HG03175 (cell line): ENCODE measurements around the gene RARG.
"Not testable (repeated sequence)": the region's sequence is repeated elsewhere in the genome, so short reads cannot be mapped to it uniquely, and the experiment has no call there.

Experiments
- ATAC-seq: cut with Tn5 transposase; IDR thresholded peaks from one replicate; pipeline ENCODE4 v1.9.1; 2021; ENCODE audit warnings: mild to moderate bottlenecking, moderate library complexity; ENCODE audit not compliant: unreplicated experiment

The RARG gene

GRCh38 chr12:53211476-53212381, 20.3 kb downstream of the RARG start:
- ATAC-seq: no peak

- no peak for ATAC-seq
Measured at GRCh38 chr12:53210843-53211242, 21.2 kb downstream of the RARG start.

- no peak for ATAC-seq
Measured at GRCh38 chr12:53208877-53209463, 23.0 kb downstream of the RARG start.

DNA sequence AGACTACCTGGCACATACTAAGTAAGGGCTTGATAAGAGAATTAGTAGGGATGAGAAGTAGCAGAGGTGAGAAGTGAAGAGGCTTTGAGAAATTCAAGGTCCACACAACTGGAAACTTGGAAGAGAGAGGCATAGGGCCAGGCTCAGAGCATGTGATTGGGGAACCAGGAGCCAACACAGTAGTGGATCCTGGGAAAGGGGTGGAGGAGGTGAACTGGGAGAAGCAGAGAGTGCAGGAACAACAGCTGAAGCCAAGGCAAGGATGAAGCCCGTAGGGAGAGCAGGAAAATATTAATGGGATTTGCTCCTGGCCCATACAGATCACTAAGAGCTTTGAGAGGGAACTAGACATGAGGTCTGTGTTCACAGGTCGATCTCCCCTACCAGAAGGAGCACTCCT, 23.6 kb downstream of the RARG start:
- no peak for ATAC-seq

GRCh38 chr12:53207042-53207441, 25.0 kb downstream of the RARG start, which contains the start of gene ITGB7:
Gene ITGB7, minus strand, starts transcription at chr12:53207251. Its CDS starts 6,808 bp downstream, at chr12:53200443.
- no peak for ATAC-seq

GRCh38 chr12:53205747-53206419, 26.1 kb downstream of the RARG start:
- peak; percentile 72 for ATAC-seq

- no peak for ATAC-seq
Measured at GRCh38 chr12:53204351-53204750, 27.7 kb downstream of the RARG start.

- ATAC-seq: not testable (repeated sequence)
Measured at GRCh38 chr12:53202316-53202715, 29.7 kb downstream of the RARG start.

DNA sequence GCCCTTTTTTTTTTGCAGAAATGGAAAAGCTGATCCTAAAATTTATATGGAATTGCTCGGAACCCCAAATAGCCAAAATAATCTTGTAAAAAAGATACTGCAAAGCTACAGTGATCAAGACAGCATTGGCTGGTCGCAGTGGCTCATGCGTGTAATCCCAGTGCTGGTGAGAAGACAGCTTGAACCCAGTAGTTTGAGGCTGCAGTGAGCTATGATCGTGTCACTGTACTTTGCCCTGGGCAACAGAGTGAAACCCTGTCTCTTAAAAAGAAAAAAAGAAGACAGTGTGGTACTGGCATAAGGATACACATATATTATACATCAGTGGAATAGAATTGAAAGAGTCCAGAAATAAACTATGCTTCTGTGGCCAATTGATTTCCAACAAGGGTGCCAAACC, 30.4 kb downstream of the RARG start:
- no peak for ATAC-seq

GRCh38 chr12:53201177-53201541, 30.9 kb downstream of the RARG start:
- no peak for ATAC-seq

DNA sequence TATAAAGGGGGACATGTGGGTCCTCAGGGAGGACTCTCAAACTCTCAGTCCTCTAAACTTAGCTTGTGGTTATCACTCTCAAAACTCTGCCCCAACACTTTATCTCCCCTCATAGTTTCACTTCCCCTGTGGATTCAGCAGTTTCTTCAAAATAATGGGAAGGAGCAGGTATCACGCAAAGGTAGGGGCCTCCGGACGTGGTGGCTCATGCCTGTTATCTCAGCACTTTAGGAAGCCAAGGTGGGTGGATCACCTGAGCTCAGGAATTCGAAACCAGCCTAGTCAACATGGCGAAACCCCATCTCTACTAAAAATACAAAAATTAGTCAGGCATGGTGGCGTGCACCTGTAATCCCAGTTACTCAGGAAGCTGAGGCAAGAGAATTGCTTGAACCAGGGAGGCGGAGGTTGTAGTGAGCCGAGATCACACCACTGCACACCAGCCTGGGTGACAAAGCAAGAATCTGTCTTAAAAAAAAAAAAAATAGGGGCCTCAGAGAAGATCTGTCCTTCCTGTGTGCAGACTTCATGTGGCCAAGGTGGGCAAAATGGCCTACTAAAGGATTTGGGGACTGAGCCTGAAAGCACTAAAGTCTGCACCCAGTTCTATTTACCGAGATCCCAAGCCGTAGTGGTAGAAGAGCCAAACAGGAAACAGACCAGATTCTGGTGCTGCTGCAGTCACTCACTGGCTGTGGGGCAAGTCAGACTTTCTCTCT, 31.4 kb downstream of the RARG start:
- peak; percentile 62 for ATAC-seq

GRCh38 chr12:53200107-53200457, 31.9 kb downstream of the RARG start:
- ATAC-seq: peak; percentile 13

DNA sequence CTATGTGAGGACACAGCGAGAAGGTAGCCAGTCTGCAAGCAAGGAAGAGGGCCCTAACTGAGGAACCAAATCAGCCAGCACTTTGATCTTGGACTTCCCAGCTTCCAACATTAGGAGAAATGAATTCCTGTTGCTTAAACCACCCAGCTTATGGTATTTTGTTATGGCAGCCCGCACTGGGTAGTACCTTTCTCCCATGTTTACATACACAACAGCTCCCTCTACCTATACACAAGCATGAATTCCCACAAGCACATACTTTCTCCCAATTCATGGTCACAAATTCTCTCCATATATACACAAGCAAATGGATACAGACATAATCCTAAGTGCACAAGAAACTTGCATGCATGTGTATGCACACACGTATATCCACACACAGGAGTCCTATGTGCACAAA, 32.3 kb downstream of the RARG start:
- ATAC-seq: no peak

DNA sequence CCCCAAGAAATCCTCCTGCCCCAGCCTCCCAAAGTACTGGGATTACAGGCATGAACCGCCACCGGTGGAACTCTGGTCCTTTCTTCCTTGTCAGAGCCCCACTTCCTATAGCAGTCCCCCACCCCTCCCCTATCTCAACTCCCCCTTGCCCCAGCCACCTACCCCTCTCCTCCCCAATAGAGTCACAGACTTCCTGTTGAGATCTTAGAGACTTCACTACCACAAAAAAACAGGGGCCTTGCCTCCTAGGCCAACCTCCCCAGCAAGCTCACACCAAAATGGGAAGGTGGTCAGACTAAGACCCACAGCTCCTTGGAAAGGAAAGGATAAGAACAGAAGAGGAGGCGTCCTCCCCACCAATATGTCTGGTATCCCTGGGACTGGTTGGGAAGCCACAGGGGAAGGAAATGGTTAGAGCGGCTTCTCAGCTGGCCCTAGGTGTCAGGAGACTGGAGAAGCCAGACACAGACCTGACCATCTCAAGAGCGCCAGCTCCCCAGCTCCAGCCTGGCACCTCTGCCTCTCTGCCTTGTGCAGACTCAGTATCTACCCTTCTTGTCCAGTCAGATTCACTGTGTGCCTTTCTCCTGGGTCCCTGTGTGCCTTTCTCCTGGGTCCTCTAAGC, 33.4 kb downstream of the RARG start:
- no peak for ATAC-seq

GRCh38 chr12:53197011-53197640, 34.9 kb downstream of the RARG start:
- no peak for ATAC-seq

- ATAC-seq: no peak
Measured at GRCh38 chr12:53196486-53196885, 35.5 kb downstream of the RARG start.

GRCh38 chr12:53195516-53196420, 36.2 kb downstream of the RARG start:
- ATAC-seq: no peak

DNA sequence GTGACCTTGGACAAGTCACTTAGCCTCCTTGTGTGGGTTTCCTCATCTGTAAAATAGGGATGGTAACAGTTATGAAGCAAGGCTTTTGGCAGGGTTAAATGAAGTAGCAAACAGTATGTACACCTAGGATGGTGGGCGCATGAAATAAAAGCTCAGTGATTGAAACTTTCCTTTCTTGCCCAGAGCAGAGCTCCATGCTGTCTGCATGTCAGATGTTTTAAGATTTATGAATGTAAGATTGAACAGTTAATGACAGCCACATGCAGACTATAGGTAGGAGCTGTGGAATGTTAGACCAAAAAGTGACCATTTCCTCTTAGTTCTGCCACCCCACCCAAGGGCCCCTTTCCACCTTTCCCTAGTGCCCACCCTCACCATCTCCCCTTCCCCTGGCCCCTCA, 37.0 kb downstream of the RARG start:
- ATAC-seq: no peak

DNA sequence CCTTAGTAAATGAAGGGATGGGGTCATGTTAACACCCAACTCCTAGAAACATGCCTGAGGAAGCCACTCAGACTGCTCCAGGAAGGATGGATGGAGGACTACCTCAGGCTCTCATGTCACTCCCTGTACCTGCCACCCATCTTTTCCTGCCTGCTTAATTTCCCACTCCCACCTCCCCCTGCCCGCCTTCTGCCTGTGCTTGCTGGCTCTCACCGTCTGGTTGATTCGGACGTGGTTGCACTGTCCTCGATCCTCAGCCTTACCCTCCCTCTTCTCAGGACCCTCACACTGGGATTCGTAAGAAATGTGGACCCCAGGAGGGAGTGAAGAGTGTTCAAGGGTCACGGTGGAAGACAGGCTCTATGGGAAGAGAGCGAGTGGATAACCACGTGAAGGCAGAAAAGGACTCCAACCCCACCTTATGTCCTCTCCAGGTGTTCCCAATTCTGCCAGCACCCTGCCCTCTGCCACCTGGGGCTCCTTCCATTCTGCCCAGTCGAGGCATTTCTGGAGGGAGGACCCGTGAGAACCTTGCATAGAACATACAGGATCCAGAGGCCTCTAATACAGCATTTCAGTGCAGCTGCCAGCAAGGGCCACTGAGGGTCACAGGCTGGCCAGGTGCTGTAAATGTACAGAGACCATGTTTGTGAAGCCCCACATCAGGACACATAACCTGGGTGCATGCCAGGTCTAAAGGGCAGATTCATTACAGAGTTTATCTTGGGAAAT, 37.9 kb downstream of the RARG start:
- no peak for ATAC-seq
